SK-N-SH (cell line): ENCODE data around the gene PPP1R9A. TPM values are rescaled to one million over a fixed set of nuclear protein-coding genes. Genes with fewer than 3 reads are reported as not detected.

ENCODE experiments used
- CTCF ChIA-PET: fragments of 300-600, 350-600 bp; formaldehyde crosslinking; extraction: SDS; loops from one replicate; lab custom pipeline; 2021; lab: Yijun Ruan, JAX
- POLR2A ChIA-PET: fragments of 350-600 bp; sonication (Branson Sonifier 250); formaldehyde crosslinking; extraction: SDS; loops from one replicate; lab custom pipeline; 2020; ENCODE audit warnings: antibody characterized with exemption, inconsistent platforms; lab: Yijun Ruan, JAX
- DNase-seq: peaks from one replicate; pipeline ENCODE4 v3.0.0; 2012
- H2AFZ ChIP-seq: fragments of 200-600 bp; sonication (generic); 2 replicates; pipeline ENCODE4 v1.8.1; 2016; ENCODE audit warnings: antibody characterized with exemption, mild to moderate bottlenecking, low read depth
- H3F3A ChIP-seq: fragments of 200-600 bp; sonication (generic); replicated peaks from 2 replicates; pipeline ENCODE3; 2016; ENCODE audit warnings: antibody characterized with exemption, mild to moderate bottlenecking; ENCODE audit not compliant: insufficient read depth
- H3K27ac ChIP-seq, 2 experiments: fragments of 200-500 bp in 1 of 2; fragments of 200-600 bp in 1 of 2; sonication (Bioruptor generic) in 1 of 2; sonication (generic), shearing (Covaris generic) in 1 of 2; 2 replicates each; pipeline versions ENCODE4 v1.5.1 to v1.6.1; 2014 to 2016; ENCODE audit warnings: low read depth in 2 of 2, inconsistent platforms in 1 of 2, low read length in 1 of 2, mild to moderate bottlenecking in 1 of 2, mixed read lengths in 1 of 2
- H3K27me3 ChIP-seq: fragments of 200-600 bp; sonication (generic), shearing (Covaris generic); 2 replicates; pipeline ENCODE4 v1.6.1; 2016; ENCODE audit warnings: mixed run types; ENCODE audit not compliant: insufficient read depth
- H3K36me3 ChIP-seq, 2 experiments: fragments of 200-500 bp in 1 of 2; fragments of 200-600 bp in 1 of 2; sonication (Bioruptor generic) in 1 of 2; sonication (generic) in 1 of 2; replicated peaks in 1 of 2; 2 replicates each; pipeline versions ENCODE3 to v1.5.1; 2014 to 2016; ENCODE audit warnings: low read length in 1 of 2, mild to moderate bottlenecking in 1 of 2; ENCODE audit not compliant: insufficient read depth in 2 of 2, control insufficient read depth in 1 of 2
- H3K4me1 ChIP-seq, 2 experiments: fragments of 200-500 bp in 1 of 2; fragments of 200-600 bp in 1 of 2; sonication (Bioruptor generic) in 1 of 2; sonication (generic), shearing (Covaris generic) in 1 of 2; 2 replicates each; pipeline versions ENCODE4 v1.5.1 to v1.6.1; 2014 to 2016; ENCODE audit warnings: low read depth in 1 of 2, low read length in 1 of 2, mixed run types in 1 of 2; ENCODE audit not compliant: insufficient read depth in 2 of 2, control insufficient read depth in 1 of 2
- H3K4me2 ChIP-seq: fragments of 200-600 bp; sonication (generic), shearing (Covaris generic); 2 replicates; pipeline ENCODE4 v1.6.1; 2017; ENCODE audit warnings: mixed run types
- H3K4me3 ChIP-seq, 2 experiments: fragments of 200-500 bp in 1 of 2; fragments of 200-600 bp in 1 of 2; sonication (Bioruptor generic) in 1 of 2; sonication (generic), shearing (Covaris generic) in 1 of 2; 2 replicates each; pipeline versions ENCODE4 v1.5.1 to v1.8.1; 2014 to 2016; ENCODE audit warnings: low read depth in 2 of 2, inconsistent platforms in 1 of 2, low read length in 1 of 2, mild to moderate bottlenecking in 1 of 2, mixed read lengths in 1 of 2, moderate library complexity in 1 of 2
- H3K79me2 ChIP-seq: fragments of 200-600 bp; sonication (generic); 2 replicates; pipeline ENCODE4 v1.8.1; 2017; ENCODE audit warnings: mild to moderate bottlenecking; ENCODE audit not compliant: insufficient read depth
- H3K9ac ChIP-seq: fragments of 200-600 bp; sonication (generic); 2 replicates; pipeline ENCODE4 v1.6.1; 2017; ENCODE audit warnings: mixed run types
- H3K9me2 ChIP-seq: fragments of 200-600 bp; sonication (generic); 2 replicates; pipeline ENCODE4 v1.6.1; 2017; ENCODE audit warnings: mixed run types
- H3K9me3 ChIP-seq: fragments of 200-600 bp; sonication (generic); 2 replicates; pipeline ENCODE4 v1.6.1; 2017; ENCODE audit warnings: mixed run types, mild to moderate bottlenecking, moderate library complexity
- H4K20me1 ChIP-seq: fragments of 200-600 bp; sonication (generic); 2 replicates; pipeline ENCODE4 v1.6.1; 2017; ENCODE audit warnings: mild to moderate bottlenecking, mixed run types; ENCODE audit not compliant: insufficient read depth
- CHD2 ChIP-seq: fragments of 150-350 bp; IDR thresholded peaks from 2 replicates; pipeline ENCODE4 v1.6.1; 2018; ENCODE audit warnings: low read length; ENCODE audit not compliant: partially characterized antibody
- ELF1 ChIP-seq: IDR thresholded peaks from 2 replicates; pipeline ENCODE4 v1.4.0; 2012
- FOSL2 ChIP-seq: IDR thresholded peaks from 2 replicates; pipeline ENCODE4 v1.4.0; 2012; ENCODE audit warnings: low read depth, mild to moderate bottlenecking, moderate library complexity, borderline replicate concordance
- FOXJ3 ChIP-seq: sonication (generic); formaldehyde crosslinking; IDR thresholded peaks from 2 replicates; pipeline ENCODE4 v1.5.1; 2020; ENCODE audit warnings: mild to moderate bottlenecking, missing genetic modification reagents
- FOXM1 ChIP-seq: IDR thresholded peaks from 2 replicates; pipeline ENCODE4 v1.4.0; 2012; ENCODE audit warnings: low read depth, mild to moderate bottlenecking
- GABPA ChIP-seq: IDR thresholded peaks from 2 replicates; pipeline ENCODE4 v1.4.0; 2012; ENCODE audit warnings: low read depth, mild to moderate bottlenecking
- GATA2 ChIP-seq: sonication (generic); formaldehyde crosslinking; IDR thresholded peaks from 2 replicates; pipeline ENCODE4 v1.5.0; 2020; ENCODE audit warnings: mild to moderate bottlenecking, missing genetic modification reagents
- JUND ChIP-seq: IDR thresholded peaks from 2 replicates; pipeline ENCODE4 v1.4.0; 2012
- MXI1 ChIP-seq: IDR thresholded peaks from 2 replicates; pipeline ENCODE4 v1.6.1; 2012; ENCODE audit warnings: mild to moderate bottlenecking, low read depth, low read length, improper control_type of control experiment
- NRF1 ChIP-seq: IDR thresholded peaks from 2 replicates; pipeline ENCODE4 v1.6.1; 2012; ENCODE audit warnings: low read depth, mild to moderate bottlenecking, low read length
- RAD21 ChIP-seq: IDR thresholded peaks from 2 replicates; pipeline ENCODE4 v1.6.1; 2012; ENCODE audit warnings: mild to moderate bottlenecking, low read length
- REST ChIP-seq: IDR thresholded peaks from 2 replicates; pipeline ENCODE4 v1.6.1; 2012; ENCODE audit warnings: mild to moderate bottlenecking, low read depth, low read length, moderate library complexity
- RFX5 ChIP-seq: IDR thresholded peaks from 2 replicates; pipeline ENCODE4 v1.6.1; 2012; ENCODE audit warnings: mild to moderate bottlenecking, improper control_type of control experiment, low read length
- TCF12 ChIP-seq: IDR thresholded peaks from 2 replicates; pipeline ENCODE4 v1.4.0; 2012
- USF2 ChIP-seq: fragments of 150-350 bp; IDR thresholded peaks from 2 replicates; pipeline ENCODE4 v1.6.1; 2017; ENCODE audit warnings: antibody characterized with exemption, low read length, low read depth, borderline replicate concordance
- WGBS: methylation state at CpG from one replicate; pipeline ENCODE4 v1.1.6; 2017; ENCODE audit warnings: low lambda C conversion rate; 5-methylcytosine and 5-hydroxymethylcytosine counted together
- polyA plus RNA-seq, 3 experiments: library from polyadenylated mRNA; depleted of rRNA; stranded (reverse); fragments of >200 nt; gene quantifications; 2 replicates each; pipeline ENCODE4 v1.2.3, GENCODE V29; 2012
- TF ChIP-seq, protein P1 (sequence below): fragments of 150-350 bp; IDR thresholded peaks from 2 replicates; pipeline ENCODE4 v1.6.1; 2016; ENCODE audit warnings: mild to moderate bottlenecking, low read depth, low read length
- TF ChIP-seq, protein P2 (sequence below): IDR thresholded peaks from 2 replicates; pipeline ENCODE4 v1.4.0; 2012; ENCODE audit warnings: low read depth
- TF ChIP-seq, protein P3 (sequence below): IDR thresholded peaks from 2 replicates; pipeline ENCODE4; 2012
- TF ChIP-seq, protein P4 (sequence below): IDR thresholded peaks from 2 replicates; pipeline ENCODE4 v1.4.0; 2012; ENCODE audit warnings: low read depth, borderline replicate concordance

PPP1R9A gene
- polyA plus RNA-seq, 1 of the 3 experiments (the other 2 are of a cell fraction): 0.30 TPM

GRCh38 chr7:95092324-95092723, 184.9 kb downstream of the PPP1R9A start:
- CTCF ChIA-PET: no interaction called here
- Histone ChIP-seq H3K79me2 (no peaks in the 10 kb centered on the region), H3K9ac (no peak overlapping the region)
- TF ChIP-seq MXI1 (no peak), ELF1 (no peak), GATA2 (CRISPR knock-in tag) (no peak), FOXJ3 (no peak), RAD21 (no peak), JUND (no peak), FOSL2 (no peak), CHD2 (no peak)
- TF ChIP-seq, protein P1, sequence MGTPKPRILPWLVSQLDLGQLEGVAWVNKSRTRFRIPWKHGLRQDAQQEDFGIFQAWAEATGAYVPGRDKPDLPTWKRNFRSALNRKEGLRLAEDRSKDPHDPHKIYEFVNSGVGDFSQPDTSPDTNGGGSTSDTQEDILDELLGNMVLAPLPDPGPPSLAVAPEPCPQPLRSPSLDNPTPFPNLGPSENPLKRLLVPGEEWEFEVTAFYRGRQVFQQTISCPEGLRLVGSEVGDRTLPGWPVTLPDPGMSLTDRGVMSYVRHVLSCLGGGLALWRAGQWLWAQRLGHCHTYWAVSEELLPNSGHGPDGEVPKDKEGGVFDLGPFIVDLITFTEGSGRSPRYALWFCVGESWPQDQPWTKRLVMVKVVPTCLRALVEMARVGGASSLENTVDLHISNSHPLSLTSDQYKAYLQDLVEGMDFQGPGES: no peak
- TF ChIP-seq, all 33 proteins: peak for 0
- Histone ChIP-seq H3K36me3 (no peaks in the 10 kb centered on the region), H3K4me2 (no peak overlapping the region), H3K27ac (no peak overlapping the region), H4K20me1 (no peaks in the 10 kb centered on the region), H3K4me3 (no peak overlapping the region), H3K9me2 (no peaks in the 10 kb centered on the region), H2AFZ (no peak overlapping the region), H3K27me3 (no peaks in the 10 kb centered on the region; the same call in 1 of the 2 replicates), H3K9me3 (no peaks in the 10 kb centered on the region), H3K4me1 (no peaks in the 10 kb centered on the region), H3F3A (no peaks in the 10 kb centered on the region)
- 23% methylated on average over 1 of the region's 1 CpG for WGBS
- POLR2A ChIA-PET: no interaction called here
- no peak for DNase-seq

GRCh38 chr7:95095259-95095965, 188.0 kb downstream of the PPP1R9A start:
- Histone ChIP-seq H3K36me3 (no peaks in the 10 kb centered on the region), H2AFZ (no peak overlapping the region), H3K9me3 (no peaks in the 10 kb centered on the region), H3K4me3 (no peak overlapping the region), H3K9ac (no peak overlapping the region), H3K4me1 (no peaks in the 10 kb centered on the region), H3K9me2 (no peaks in the 10 kb centered on the region), H3K79me2 (no peaks in the 10 kb centered on the region), H3K4me2 (no peak overlapping the region), H3K27ac (no peak overlapping the region), H3F3A (no peaks in the 10 kb centered on the region), H4K20me1 (no peaks in the 10 kb centered on the region), H3K27me3 (no peaks in the 10 kb centered on the region)
- ChIA-PET POLR2A (no interaction called here), CTCF (interaction anchor here (0.6 kb wide), 1 partner anchor 18 kb away, joined by 3 read pairs; no protein-coding TSS in a partner anchor)
- DNase-seq: no peak
- 24% methylated on average over 2 of the region's 2 CpGs for WGBS
- no peak for TF ChIP-seq REST
- TF ChIP-seq, protein P2, sequence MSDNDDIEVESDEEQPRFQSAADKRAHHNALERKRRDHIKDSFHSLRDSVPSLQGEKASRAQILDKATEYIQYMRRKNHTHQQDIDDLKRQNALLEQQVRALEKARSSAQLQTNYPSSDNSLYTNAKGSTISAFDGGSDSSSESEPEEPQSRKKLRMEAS: no peak
- TF ChIP-seq, protein P3, sequence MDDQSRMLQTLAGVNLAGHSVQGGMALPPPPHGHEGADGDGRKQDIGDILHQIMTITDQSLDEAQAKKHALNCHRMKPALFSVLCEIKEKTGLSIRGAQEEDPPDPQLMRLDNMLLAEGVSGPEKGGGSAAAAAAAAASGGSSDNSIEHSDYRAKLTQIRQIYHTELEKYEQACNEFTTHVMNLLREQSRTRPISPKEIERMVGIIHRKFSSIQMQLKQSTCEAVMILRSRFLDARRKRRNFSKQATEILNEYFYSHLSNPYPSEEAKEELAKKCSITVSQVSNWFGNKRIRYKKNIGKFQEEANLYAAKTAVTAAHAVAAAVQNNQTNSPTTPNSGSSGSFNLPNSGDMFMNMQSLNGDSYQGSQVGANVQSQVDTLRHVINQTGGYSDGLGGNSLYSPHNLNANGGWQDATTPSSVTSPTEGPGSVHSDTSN: no peak
- TF ChIP-seq USF2: no peak
- TF ChIP-seq, protein P4, sequence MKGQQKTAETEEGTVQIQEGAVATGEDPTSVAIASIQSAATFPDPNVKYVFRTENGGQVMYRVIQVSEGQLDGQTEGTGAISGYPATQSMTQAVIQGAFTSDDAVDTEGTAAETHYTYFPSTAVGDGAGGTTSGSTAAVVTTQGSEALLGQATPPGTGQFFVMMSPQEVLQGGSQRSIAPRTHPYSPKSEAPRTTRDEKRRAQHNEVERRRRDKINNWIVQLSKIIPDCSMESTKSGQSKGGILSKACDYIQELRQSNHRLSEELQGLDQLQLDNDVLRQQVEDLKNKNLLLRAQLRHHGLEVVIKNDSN: no peak
- TF ChIP-seq FOXM1: no peak
- no peak for TF ChIP-seq GATA2 (CRISPR knock-in tag)
- no peak for TF ChIP-seq NRF1
- TF ChIP-seq FOXJ3: no peak
- no peak for TF ChIP-seq GABPA
- no peak for TF ChIP-seq RFX5
- no peak for TF ChIP-seq FOSL2
- no peak for TF ChIP-seq TCF12
